ENCODE measurements around the gene ARHGEF4. TPM values are rescaled to one million over a fixed set of nuclear protein-coding genes. Genes with fewer than 3 reads are reported as not detected.

The ARHGEF4 gene
- total RNA-seq, 1 donor from 2014 or later = 4.8 TPM

- no peak for DNase-seq (ENCODE audit: low read depth)
- H3K4me2 ChIP-seq (ENCODE audit: low read length) = no peak overlapping the region
These were observed 28.0 kb upstream of the ARHGEF4 start for GRCh38 chr2:130808482-130809268.

GRCh38 chr2:130810490-130810889 lies 26.2 kb upstream of the ARHGEF4 start:
- H3K27me3 ChIP-seq (ENCODE audit: insufficient read depth, low read length) = no peaks in the 10 kb centered on the region
- H3K79me2 ChIP-seq (ENCODE audit: insufficient read depth, low read length) = no peaks in the 10 kb centered on the region
- Mint-ChIP-seq H3K36me3 (ENCODE audit: low read depth, unreplicated experiment) (no peaks in the 10 kb centered on the region), H3K27me3 (ENCODE audit: low read depth, unreplicated experiment) (peaks cover 39% of the 10 kb centered on the region), H3K27ac (ENCODE audit: unreplicated experiment) (no peak overlapping the region), H3K4me3 (ENCODE audit: unreplicated experiment) (no peak overlapping the region), H3K9me3 (ENCODE audit: unreplicated experiment) (no peaks in the 10 kb centered on the region), H3K4me1 (ENCODE audit: low read depth, unreplicated experiment) (peaks cover 5% of the 10 kb centered on the region)
- DNase-seq (ENCODE audit: low read depth) = no peak
- H3K36me3 ChIP-seq (ENCODE audit: insufficient read depth, low read length) = no peaks in the 10 kb centered on the region
- FAIRE-seq = no peak
- TF ChIP-seq CTCF (IDR thresholded peaks at IDR 0.05; ENCODE audit: insufficient read depth, low read depth, low read length) (no peak), EZH2 (IDR thresholded peaks at IDR 0.05; ENCODE audit: insufficient read depth, low read length) (no peak)
- H3K4me3 ChIP-seq (ENCODE audit: insufficient read depth, low read depth, low read length) = no peak overlapping the region
- H3K4me2 ChIP-seq (ENCODE audit: low read length) = no peak overlapping the region
- H3K4me1 ChIP-seq (ENCODE audit: insufficient read depth, low read length) = no peaks in the 10 kb centered on the region
- H3K27ac ChIP-seq (ENCODE audit: low read depth, low read length) = no peak overlapping the region
- no peak overlapping the region for H2AFZ ChIP-seq (ENCODE audit: low read depth, low read length)
- no peaks in the 10 kb centered on the region for H3K9me3 ChIP-seq (ENCODE audit: insufficient read depth, low read depth, low read length)
- no peaks in the 10 kb centered on the region for H4K20me1 ChIP-seq (ENCODE audit: insufficient read depth, low read length)
- no peak overlapping the region for H3K9ac ChIP-seq (ENCODE audit: low read length)

More at GRCh38 chr2:130808482-130809268, 28.0 kb upstream of the ARHGEF4 start:
- no peaks in the 10 kb centered on the region for H3K27me3 ChIP-seq (ENCODE audit: insufficient read depth, low read length)
- H3K27ac ChIP-seq (ENCODE audit: low read depth, low read length) = no peak overlapping the region
- H3K9ac ChIP-seq (ENCODE audit: low read length) = no peak overlapping the region
- no peaks in the 10 kb centered on the region for H3K4me1 ChIP-seq (ENCODE audit: insufficient read depth, low read length)
- H3K4me3 ChIP-seq (ENCODE audit: insufficient read depth, low read depth, low read length) = no peak overlapping the region
- peaks cover 34% of the 10 kb centered on the region for H3K27me3 Mint-ChIP-seq (ENCODE audit: low read depth, unreplicated experiment)
- no peak overlapping the region for H3K27ac Mint-ChIP-seq (ENCODE audit: unreplicated experiment)
- FAIRE-seq = no peak
- H3K9me3 Mint-ChIP-seq (ENCODE audit: unreplicated experiment) = no peaks in the 10 kb centered on the region
- H3K36me3 ChIP-seq (ENCODE audit: insufficient read depth, low read length) = no peaks in the 10 kb centered on the region
- no peaks in the 10 kb centered on the region for H3K9me3 ChIP-seq (ENCODE audit: insufficient read depth, low read depth, low read length)
- H3K4me1 Mint-ChIP-seq (ENCODE audit: low read depth, unreplicated experiment) = peaks cover 5% of the 10 kb centered on the region
- no peak overlapping the region for H2AFZ ChIP-seq (ENCODE audit: low read depth, low read length)
- H3K79me2 ChIP-seq (ENCODE audit: insufficient read depth, low read length) = no peaks in the 10 kb centered on the region
- H3K36me3 Mint-ChIP-seq (ENCODE audit: low read depth, unreplicated experiment) = no peaks in the 10 kb centered on the region
- H3K4me3 Mint-ChIP-seq (ENCODE audit: unreplicated experiment) = no peak overlapping the region
- TF ChIP-seq EZH2 (IDR thresholded peaks at IDR 0.05; ENCODE audit: insufficient read depth, low read length) = no peak
- no peak for TF ChIP-seq CTCF (IDR thresholded peaks at IDR 0.05; ENCODE audit: insufficient read depth, low read depth, low read length)
- H4K20me1 ChIP-seq (ENCODE audit: insufficient read depth, low read length) = no peaks in the 10 kb centered on the region

GRCh38 chr2:130813722-130814121 lies 23.0 kb upstream of the ARHGEF4 start:
- Histone ChIP-seq H2AFZ (ENCODE audit: low read depth, low read length) (no peak overlapping the region), H3K27ac (ENCODE audit: low read depth, low read length) (no peak overlapping the region), H3K36me3 (ENCODE audit: insufficient read depth, low read length) (no peaks in the 10 kb centered on the region), H3K27me3 (ENCODE audit: insufficient read depth, low read length) (no peaks in the 10 kb centered on the region), H3K4me1 (ENCODE audit: insufficient read depth, low read length) (no peaks in the 10 kb centered on the region), H3K4me2 (ENCODE audit: low read length) (no peak overlapping the region), H4K20me1 (ENCODE audit: insufficient read depth, low read length) (no peaks in the 10 kb centered on the region), H3K79me2 (ENCODE audit: insufficient read depth, low read length) (no peaks in the 10 kb centered on the region), H3K9me3 (ENCODE audit: insufficient read depth, low read depth, low read length) (no peaks in the 10 kb centered on the region), H3K9ac (ENCODE audit: low read length) (no peak overlapping the region), H3K4me3 (ENCODE audit: insufficient read depth, low read depth, low read length) (no peak overlapping the region)
- no peak overlapping the region for H3K27ac Mint-ChIP-seq (ENCODE audit: unreplicated experiment)
- H3K27me3 Mint-ChIP-seq (ENCODE audit: low read depth, unreplicated experiment) = peaks cover 35% of the 10 kb centered on the region
- DNase-seq (ENCODE audit: low read depth) = no peak
- no peaks in the 10 kb centered on the region for H3K36me3 Mint-ChIP-seq (ENCODE audit: low read depth, unreplicated experiment)
- FAIRE-seq = no peak
- no peaks in the 10 kb centered on the region for H3K9me3 Mint-ChIP-seq (ENCODE audit: unreplicated experiment)
- no peak for TF ChIP-seq CTCF (IDR thresholded peaks at IDR 0.05; ENCODE audit: insufficient read depth, low read depth, low read length)
- no peak for TF ChIP-seq EZH2 (IDR thresholded peaks at IDR 0.05; ENCODE audit: insufficient read depth, low read length)
- no peaks in the 10 kb centered on the region for H3K4me1 Mint-ChIP-seq (ENCODE audit: low read depth, unreplicated experiment)
- H3K4me3 Mint-ChIP-seq (ENCODE audit: unreplicated experiment) = no peak overlapping the region

Measured in astrocyte (in vitro differentiated cells and primary cell).